ENCODE results near the gene FAM184B.
"Not testable (repeated sequence)": the region's sequence is repeated elsewhere in the genome, so short reads cannot be mapped to it uniquely, and the experiment has no call there.

FAM184B gene

GRCh38 chr4:17680559-17681280, 100.7 kb downstream of the FAM184B start:
- DNase-seq = no peak

- DNase-seq = peak; percentile 85
These were observed 111.0 kb downstream of the FAM184B start for GRCh38 chr4:17670423-17670822.

GRCh38 chr4:17667653-17668201, 113.7 kb downstream of the FAM184B start:
- no peak for DNase-seq

- DNase-seq = no peak
These were observed 114.2 kb downstream of the FAM184B start for GRCh38 chr4:17667253-17667652.

- DNase-seq = no peak
These were observed 115.6 kb downstream of the FAM184B start for GRCh38 chr4:17665852-17666251.

GRCh38 chr4:17665346-17665745, 116.1 kb downstream of the FAM184B start:
- no peak for DNase-seq

GRCh38 chr4:17664755-17665154, 116.7 kb downstream of the FAM184B start:
- peak; percentile 4 for DNase-seq

GRCh38 chr4:17662694-17663093, 118.7 kb downstream of the FAM184B start:
- DNase-seq = peak; percentile 7

GRCh38 chr4:17659196-17659595, 122.2 kb downstream of the FAM184B start:
- DNase-seq = not testable (repeated sequence)

GRCh38 chr4:17657849-17658248, 123.6 kb downstream of the FAM184B start:
- no peak for DNase-seq

GRCh38 chr4:17657090-17657489, 124.3 kb downstream of the FAM184B start:
- DNase-seq = no peak

GRCh38 chr4:17654701-17655100, 126.7 kb downstream of the FAM184B start:
- DNase-seq = no peak

- DNase-seq = no peak
These were observed 131.0 kb downstream of the FAM184B start for GRCh38 chr4:17650406-17650805.

GRCh38 chr4:17647927-17648326, 133.5 kb downstream of the FAM184B start:
- peak; percentile 14 for DNase-seq

- no peak for DNase-seq
These were observed 134.1 kb downstream of the FAM184B start for GRCh38 chr4:17647176-17647806.

GRCh38 chr4:17646693-17647092, 134.7 kb downstream of the FAM184B start:
- DNase-seq = no peak

- DNase-seq = no peak
These were observed 139.0 kb downstream of the FAM184B start for GRCh38 chr4:17642398-17642783.

GRCh38 chr4:17639136-17639535, 142.3 kb downstream of the FAM184B start:
- DNase-seq = no peak

- peak; percentile 82 for DNase-seq
These were observed 144.5 kb downstream of the FAM184B start for GRCh38 chr4:17636696-17637622.

GRCh38 chr4:17636341-17636695, 145.1 kb downstream of the FAM184B start:
- DNase-seq = no peak

GRCh38 chr4:17635056-17635455, 146.4 kb downstream of the FAM184B start:
- DNase-seq = no peak

GRCh38 chr4:17633600-17633999, 147.8 kb downstream of the FAM184B start:
- no peak for DNase-seq

GRCh38 chr4:17630228-17630627, 151.2 kb downstream of the FAM184B start:
- DNase-seq = no peak
